Tibial nerve (tissue), 3 donors: Measurements from ENCODE around the gene ULK1.

ENCODE experiments used
- POLR2A ChIP-seq, 2 donors: fragments of 450-650 bp; IDR thresholded peaks; one replicate each; pipeline ENCODE4 v1.6.1; 2017; ENCODE audit warnings: antibody characterized with exemption in 2 of 2, mild to moderate bottlenecking in 2 of 2, moderate library complexity in 2 of 2
- TF ChIP-seq, protein P1 (sequence below), 5 experiments: fragments of 200-600 bp in 3 of 5; fragments of 450-650 bp in 2 of 5; sonication (generic) in 3 of 5; IDR thresholded peaks; one replicate each; pipeline ENCODE4 v1.5.1; 2016 to 2019; ENCODE audit warnings: antibody characterized with exemption in 5 of 5, mild to moderate bottlenecking in 3 of 5, moderate library complexity in 2 of 5

DNA sequence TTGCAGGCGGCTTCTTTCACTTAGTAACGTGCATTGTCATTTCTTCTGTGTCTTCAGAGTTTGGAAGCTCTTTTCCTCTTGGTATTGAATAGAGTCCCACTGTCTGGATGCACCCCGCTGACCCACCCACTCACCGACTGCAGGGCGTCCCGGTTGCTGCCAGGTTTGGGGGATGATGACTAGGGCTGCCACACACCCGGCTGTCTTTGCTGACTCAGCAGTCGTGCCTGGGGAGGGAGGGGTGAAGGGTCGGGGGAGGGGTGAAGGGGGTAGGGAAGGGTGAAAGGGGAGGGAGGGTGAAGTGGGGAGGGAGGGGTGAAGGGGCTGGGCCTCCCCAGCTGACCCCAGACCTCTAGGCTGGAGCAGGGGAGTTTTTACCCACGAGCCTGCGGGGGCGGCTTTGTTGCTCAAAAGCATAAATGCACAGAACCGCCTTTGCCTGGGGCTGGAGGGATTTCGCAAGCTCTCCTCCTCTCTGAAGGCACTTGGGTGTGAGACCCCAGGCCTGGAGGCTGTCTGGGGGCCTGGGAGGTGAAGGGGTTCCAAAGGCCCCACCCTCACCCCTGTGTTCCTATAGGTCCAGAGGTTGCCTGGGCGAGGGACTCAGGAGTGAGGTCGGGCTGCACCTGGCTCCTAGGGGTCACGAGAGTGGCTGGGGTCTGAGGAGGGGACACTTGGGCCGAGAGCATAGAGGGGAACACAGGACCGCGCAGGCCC is 31.3 kb upstream of the ULK1 start:
- TF ChIP-seq, protein P1, sequence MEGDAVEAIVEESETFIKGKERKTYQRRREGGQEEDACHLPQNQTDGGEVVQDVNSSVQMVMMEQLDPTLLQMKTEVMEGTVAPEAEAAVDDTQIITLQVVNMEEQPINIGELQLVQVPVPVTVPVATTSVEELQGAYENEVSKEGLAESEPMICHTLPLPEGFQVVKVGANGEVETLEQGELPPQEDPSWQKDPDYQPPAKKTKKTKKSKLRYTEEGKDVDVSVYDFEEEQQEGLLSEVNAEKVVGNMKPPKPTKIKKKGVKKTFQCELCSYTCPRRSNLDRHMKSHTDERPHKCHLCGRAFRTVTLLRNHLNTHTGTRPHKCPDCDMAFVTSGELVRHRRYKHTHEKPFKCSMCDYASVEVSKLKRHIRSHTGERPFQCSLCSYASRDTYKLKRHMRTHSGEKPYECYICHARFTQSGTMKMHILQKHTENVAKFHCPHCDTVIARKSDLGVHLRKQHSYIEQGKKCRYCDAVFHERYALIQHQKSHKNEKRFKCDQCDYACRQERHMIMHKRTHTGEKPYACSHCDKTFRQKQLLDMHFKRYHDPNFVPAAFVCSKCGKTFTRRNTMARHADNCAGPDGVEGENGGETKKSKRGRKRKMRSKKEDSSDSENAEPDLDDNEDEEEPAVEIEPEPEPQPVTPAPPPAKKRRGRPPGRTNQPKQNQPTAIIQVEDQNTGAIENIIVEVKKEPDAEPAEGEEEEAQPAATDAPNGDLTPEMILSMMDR (IDR thresholded peaks at IDR 0.05) = no peak
- TF ChIP-seq POLR2A (IDR thresholded peaks at IDR 0.05) = no peak
